Hepatocyte (in vitro differentiated cells): ENCODE results near the gene CMIP. TPM values are rescaled to one million over a fixed set of nuclear protein-coding genes. Genes with fewer than 3 reads are reported as not detected.
A peak's percentile ranks its signal among the peaks of the same experiment; 100 is the strongest.

ENCODE experiments used
- DNase-seq: peaks from one replicate; pipeline ENCODE4 v3.0.0-alpha.2; 2016; ENCODE audit warnings: low spot score
- H2AFZ ChIP-seq: fragments of 200-600 bp; sonication (generic); 2 replicates; pipeline ENCODE4 v1.6.0; 2016; ENCODE audit warnings: antibody characterized with exemption, mild to moderate bottlenecking
- H3K27ac ChIP-seq: fragments of 200-600 bp; sonication (generic); 2 replicates; pipeline ENCODE4 v1.5.1; 2016; ENCODE audit warnings: mild to moderate bottlenecking
- H3K27me3 ChIP-seq: fragments of 200-600 bp; sonication (generic); 2 replicates; pipeline ENCODE4 v1.6.1; 2016
- H3K36me3 ChIP-seq: fragments of 200-600 bp; sonication (generic); replicated peaks from 2 replicates; pipeline ENCODE4 v1.5.1; 2016; ENCODE audit warnings: low read depth; ENCODE audit not compliant: insufficient read depth
- H3K4me1 ChIP-seq: fragments of 200-600 bp; sonication (generic); 2 replicates; pipeline ENCODE4 v1.5.1; 2016; ENCODE audit warnings: mild to moderate bottlenecking, moderate library complexity; ENCODE audit not compliant: insufficient read depth
- H3K4me2 ChIP-seq: fragments of 200-600 bp; sonication (generic); 2 replicates; pipeline ENCODE4 v1.6.0; 2016
- H3K4me3 ChIP-seq: fragments of 200-600 bp; sonication (generic); 2 replicates; pipeline ENCODE4 v1.5.1; 2016; ENCODE audit warnings: mild to moderate bottlenecking
- H3K79me2 ChIP-seq: fragments of 200-600 bp; sonication (generic); 2 replicates; pipeline ENCODE4 v1.6.0; 2017; ENCODE audit warnings: mild to moderate bottlenecking
- H3K9me2 ChIP-seq: fragments of 200-600 bp; sonication (generic); replicated peaks from 2 replicates; pipeline ENCODE4 v1.6.0; 2017; ENCODE audit warnings: mild to moderate bottlenecking; ENCODE audit not compliant: insufficient read depth
- H3K9me3 ChIP-seq: fragments of 200-600 bp; sonication (generic); 2 replicates; pipeline ENCODE4 v1.5.1; 2016; ENCODE audit warnings: low read depth, mild to moderate bottlenecking
- H4K20me1 ChIP-seq: fragments of 200-600 bp; sonication (generic); 2 replicates; pipeline ENCODE4 v1.6.0; 2016; ENCODE audit warnings: mild to moderate bottlenecking; ENCODE audit not compliant: insufficient read depth, poor library complexity, severe bottlenecking
- CTCF ChIP-seq: fragments of 200-600 bp; sonication (generic); IDR thresholded peaks from 2 replicates; pipeline ENCODE4 v1.5.1; 2016; ENCODE audit warnings: antibody characterized with exemption, mild to moderate bottlenecking; ENCODE audit not compliant: poor library complexity
- EZH2 ChIP-seq: fragments of 200-600 bp; sonication (generic); IDR thresholded peaks from 2 replicates; pipeline ENCODE4 v1.6.1; 2016; ENCODE audit warnings: antibody characterized with exemption, mild to moderate bottlenecking, borderline replicate concordance
- EZH2phosphoT487 ChIP-seq: fragments of 200-600 bp; sonication (generic); IDR thresholded peaks from one replicate; pipeline ENCODE4 v1.6.1; 2018; ENCODE audit warnings: antibody characterized with exemption, mild to moderate bottlenecking, low read depth, moderate library complexity; ENCODE audit not compliant: unreplicated experiment, severe bottlenecking
- WGBS: methylation state at CpG from one replicate; pipeline ENCODE4 v1.1.6; 2016; ENCODE audit warnings: low lambda C conversion rate; ENCODE audit errors: missing lambda C conversion rate; 5-methylcytosine and 5-hydroxymethylcytosine counted together
- polyA plus RNA-seq: library from polyadenylated mRNA; unstranded; fragments of >200 nt; fragmentation: Nextera tagmentation; extraction: Ambion mirVana; gene quantifications from 2 replicates; pipeline ENCODE4 v1.2.1, GENCODE V29; 2016
- total RNA-seq: library from RNA; depleted of rRNA; stranded (reverse); fragments of >200 nt; gene quantifications from 2 replicates; pipeline ENCODE4 v1.2.3, GENCODE V29; 2014

The CMIP gene
- total and polyA plus RNA-seq, 2 experiments from 2014 or later, result 5.8 to 17.8 TPM

GRCh38 chr16:81723098-81723723 lies 278.6 kb downstream of the CMIP start:
- H3K9me2 ChIP-seq, result no peaks in the 10 kb centered on the region
- H3K4me3 ChIP-seq, result no peak overlapping the region
- no peak overlapping the region for H3K4me2 ChIP-seq
- H3K27ac ChIP-seq, result no peak overlapping the region
- H3K79me2 ChIP-seq, result no peaks in the 10 kb centered on the region
- no peaks in the 10 kb centered on the region for H4K20me1 ChIP-seq
- H3K36me3 ChIP-seq, result no peaks in the 10 kb centered on the region
- DNase-seq, result peak; percentile 92
- TF ChIP-seq CTCF (peak; percentile 68), EZH2 (no peak)
- H3K4me1 ChIP-seq, result no peaks in the 10 kb centered on the region
- H2AFZ ChIP-seq, result no peak overlapping the region
- H3K9me3 ChIP-seq, result no peaks in the 10 kb centered on the region
- 47% methylated on average over 8 of the region's 8 CpGs for whole genome bisulfite sequencing
- no peaks in the 10 kb centered on the region for H3K27me3 ChIP-seq

GRCh38 chr16:81728435-81728834 lies 283.8 kb downstream of the CMIP start:
- Histone ChIP-seq H3K4me3 (no peak overlapping the region), H3K79me2 (no peaks in the 10 kb centered on the region), H2AFZ (no peak overlapping the region), H3K36me3 (no peaks in the 10 kb centered on the region), H3K9me2 (no peaks in the 10 kb centered on the region), H3K4me2 (no peak overlapping the region), H3K9me3 (no peaks in the 10 kb centered on the region), H3K27me3 (no peaks in the 10 kb centered on the region), H3K27ac (no peak overlapping the region), H4K20me1 (no peaks in the 10 kb centered on the region), H3K4me1 (peaks cover 10% of the 10 kb centered on the region)
- WGBS, result 100% methylated on average over 2 of the region's 4 CpGs
- DNase-seq, result no peak
- TF ChIP-seq CTCF, result no peak
- TF ChIP-seq EZH2phosphoT487, result no peak
- no peak for TF ChIP-seq EZH2

- TF ChIP-seq EZH2phosphoT487 (no peak), EZH2 (no peak), CTCF (no peak)
- Histone ChIP-seq H3K4me3 (no peak overlapping the region), H3K4me1 (peaks cover 10% of the 10 kb centered on the region), H3K9me3 (no peaks in the 10 kb centered on the region), H3K27me3 (no peaks in the 10 kb centered on the region), H3K79me2 (no peaks in the 10 kb centered on the region), H3K36me3 (no peaks in the 10 kb centered on the region), H3K9me2 (no peaks in the 10 kb centered on the region), H3K4me2 (no peak overlapping the region), H3K27ac (no peak overlapping the region), H2AFZ (no peak overlapping the region), H4K20me1 (no peaks in the 10 kb centered on the region)
- WGBS, result 79% methylated on average over 16 of the region's 16 CpGs
- no peak for DNase-seq
Measured at GRCh38 chr16:81729451-81729850, 284.8 kb downstream of the CMIP start.
